CD8-positive, alpha-beta memory T cell (primary cell): ENCODE measurements around the gene STK32B. TPM values are rescaled to one million over a fixed set of nuclear protein-coding genes. Genes with fewer than 3 reads are reported as not detected.

Source experiments
- CTCF ChIA-PET: fragments of 350-600 bp; sonication (Branson Sonifier 250); formaldehyde crosslinking; loops from one replicate; lab custom pipeline; 2021; ENCODE audit warnings: antibody characterized with exemption; lab: Charles Lee
- POLR2A ChIA-PET: fragments of 350-600 bp; sonication (Branson Sonifier 250); formaldehyde crosslinking; loops from one replicate; lab custom pipeline; 2021; ENCODE audit warnings: antibody characterized with exemption; lab: Charles Lee
- DNase-seq, 5 donors: peaks; one replicate each; pipeline versions ENCODE4 v3.0.0 to v3.0.0-alpha.2; 2020 to 2022; ENCODE audit warnings: mixed read lengths in 1 of 5
- H3K27ac ChIP-seq: one replicate; pipeline ENCODE4 v1.7.0; 2013; ENCODE audit warnings: low read depth, mild to moderate bottlenecking, low read length, moderate library complexity
- H3K27me3 ChIP-seq: 2 replicates; pipeline ENCODE4 v1.7.0; 2013; ENCODE audit warnings: low read length, mild to moderate bottlenecking; ENCODE audit not compliant: insufficient read depth, poor library complexity, severe bottlenecking
- H3K36me3 ChIP-seq: 2 replicates; pipeline ENCODE4 v1.7.0; 2013; ENCODE audit warnings: mild to moderate bottlenecking, low read length, moderate library complexity; ENCODE audit not compliant: insufficient read depth
- H3K4me1 ChIP-seq: 2 replicates; pipeline ENCODE4 v1.7.0; 2013; ENCODE audit warnings: mild to moderate bottlenecking, low read length, moderate library complexity; ENCODE audit not compliant: insufficient read depth
- H3K4me3 ChIP-seq: 2 replicates; pipeline ENCODE4 v1.7.0; 2013; ENCODE audit warnings: mild to moderate bottlenecking, low read length
- H3K9me3 ChIP-seq: 2 replicates; pipeline ENCODE4 v1.7.0; 2013; ENCODE audit warnings: mild to moderate bottlenecking, low read length
- H3K27ac Mint-ChIP-seq, 8 donors: one replicate each; pipeline ENCODE4 v1.8.0; 2020 to 2021; ENCODE audit warnings: mixed read lengths in 8 of 8, mild to moderate bottlenecking in 6 of 8, inconsistent platforms in 3 of 8, moderate library complexity in 3 of 8
- H3K27me3 Mint-ChIP-seq, 2 donors: one replicate each; pipeline ENCODE4 v1.8.0; 2020 to 2021; ENCODE audit warnings: mixed read lengths in 2 of 2, mild to moderate bottlenecking in 1 of 2, moderate library complexity in 1 of 2
- H3K36me3 Mint-ChIP-seq, 3 donors: one replicate each; pipeline ENCODE4 v1.8.0; 2020 to 2021; ENCODE audit warnings: mixed read lengths in 3 of 3, inconsistent platforms in 1 of 3, mild to moderate bottlenecking in 1 of 3
- H3K4me1 Mint-ChIP-seq, 3 donors: one replicate each; pipeline ENCODE4 v1.8.0; 2020 to 2021; ENCODE audit warnings: mixed read lengths in 3 of 3, inconsistent platforms in 1 of 3, mild to moderate bottlenecking in 1 of 3
- H3K4me3 Mint-ChIP-seq, 7 donors: one replicate each; pipeline ENCODE4 v1.8.0; 2020 to 2021; ENCODE audit warnings: mixed read lengths in 7 of 7, mild to moderate bottlenecking in 6 of 7, moderate library complexity in 4 of 7, inconsistent platforms in 2 of 7
- H3K9me3 Mint-ChIP-seq, 5 donors: one replicate each; pipeline ENCODE4 v1.8.0; 2020 to 2022; ENCODE audit warnings: mixed read lengths in 5 of 5, mild to moderate bottlenecking in 3 of 5, moderate library complexity in 2 of 5, inconsistent platforms in 1 of 5
- polyA plus RNA-seq: library from polyadenylated mRNA; unstranded; fragments of 300-500 nt; fragmentation: Illumina TruSeq; gene quantifications from one replicate; pipeline ENCODE4 v1.2.3, GENCODE V29; 2021
- total RNA-seq, 2 experiments: library from RNA; stranded (reverse); gene quantifications; one replicate each; pipeline ENCODE4 v1.2.3, GENCODE V29; 2021

STK32B gene
- total and polyA plus RNA-seq, 3 experiments from 2014 or later, result not detected

- Mint-ChIP-seq H3K9me3 (peaks cover 0 to 4% (median 0%) of the 10 kb centered on the region in 5 donors), H3K27ac (no peak overlapping the region), H3K4me1 (no peaks in the 10 kb centered on the region), H3K4me3 (no peak overlapping the region), H3K36me3 (no peaks in the 10 kb centered on the region), H3K27me3 (peaks cover 0 to 3% of the 10 kb centered on the region in 2 donors)
- POLR2A ChIA-PET, result no interaction called here
- DNase-seq, result no peak
- no peak overlapping the region for H3K27ac ChIP-seq
- no peaks in the 10 kb centered on the region for H3K27me3 ChIP-seq
- no peaks in the 10 kb centered on the region for H3K36me3 ChIP-seq
- H3K4me1 ChIP-seq, result no peaks in the 10 kb centered on the region
- CTCF ChIA-PET, result no interaction called here
- H3K4me3 ChIP-seq, result no peak overlapping the region
- H3K9me3 ChIP-seq, result no peaks in the 10 kb centered on the region
These were observed 414.7 kb downstream of the STK32B start for GRCh38 chr4:5465956-5466355.

- Mint-ChIP-seq H3K36me3 (no peaks in the 10 kb centered on the region), H3K27me3 (peaks cover 0 to 3% of the 10 kb centered on the region in 2 donors), H3K27ac (no peak overlapping the region), H3K4me3 (no peak overlapping the region), H3K9me3 (peaks cover 0 to 4% (median 0%) of the 10 kb centered on the region in 5 donors), H3K4me1 (no peaks in the 10 kb centered on the region)
- H3K4me1 ChIP-seq, result no peaks in the 10 kb centered on the region
- ChIA-PET CTCF (no interaction called here), POLR2A (no interaction called here)
- H3K36me3 ChIP-seq, result no peaks in the 10 kb centered on the region
- no peak overlapping the region for H3K27ac ChIP-seq
- DNase-seq, result no peak
- H3K4me3 ChIP-seq, result no peak overlapping the region
- H3K9me3 ChIP-seq, result no peaks in the 10 kb centered on the region
- H3K27me3 ChIP-seq, result no peaks in the 10 kb centered on the region
These were observed 415.8 kb downstream of the STK32B start for GRCh38 chr4:5467111-5467510.

GRCh38 chr4:5469151-5469775, 418.0 kb downstream of the STK32B start:
- Mint-ChIP-seq H3K9me3 (peaks cover 0 to 4% (median 0%) of the 10 kb centered on the region in 5 donors), H3K4me1 (no peaks in the 10 kb centered on the region), H3K36me3 (no peaks in the 10 kb centered on the region), H3K27ac (no peak overlapping the region), H3K4me3 (no peak overlapping the region), H3K27me3 (peaks cover 0 to 2% of the 10 kb centered on the region in 2 donors)
- Histone ChIP-seq H3K36me3 (no peaks in the 10 kb centered on the region), H3K4me1 (no peaks in the 10 kb centered on the region), H3K27me3 (no peaks in the 10 kb centered on the region), H3K27ac (no peak overlapping the region), H3K4me3 (no peak overlapping the region), H3K9me3 (no peaks in the 10 kb centered on the region)
- DNase-seq, result no peak
- ChIA-PET CTCF (no interaction called here), POLR2A (no interaction called here)

- no peak overlapping the region for H3K4me3 Mint-ChIP-seq
- Histone ChIP-seq H3K9me3 (no peaks in the 10 kb centered on the region), H3K4me1 (no peaks in the 10 kb centered on the region), H3K4me3 (no peak overlapping the region), H3K27me3 (no peaks in the 10 kb centered on the region), H3K27ac (no peak overlapping the region), H3K36me3 (no peaks in the 10 kb centered on the region)
- POLR2A ChIA-PET, result no interaction called here
- H3K27ac Mint-ChIP-seq, result no peak overlapping the region
- H3K36me3 Mint-ChIP-seq, result no peaks in the 10 kb centered on the region
- peaks cover 0 to 2% of the 10 kb centered on the region in 2 donors for H3K27me3 Mint-ChIP-seq
- H3K9me3 Mint-ChIP-seq, result peaks cover 0 to 4% (median 0%) of the 10 kb centered on the region in 5 donors
- no peak for DNase-seq
- H3K4me1 Mint-ChIP-seq, result no peaks in the 10 kb centered on the region
- CTCF ChIA-PET, result no interaction called here
These were observed 418.6 kb downstream of the STK32B start for GRCh38 chr4:5469861-5470260.

GRCh38 chr4:5470318-5471198, 419.3 kb downstream of the STK32B start:
- Histone ChIP-seq H3K27me3 (no peaks in the 10 kb centered on the region), H3K36me3 (no peaks in the 10 kb centered on the region), H3K9me3 (no peaks in the 10 kb centered on the region), H3K4me1 (no peaks in the 10 kb centered on the region), H3K27ac (no peak overlapping the region), H3K4me3 (no peak overlapping the region)
- ChIA-PET CTCF (no interaction called here), POLR2A (no interaction called here)
- peaks cover 0 to 4% (median 0%) of the 10 kb centered on the region in 5 donors for H3K9me3 Mint-ChIP-seq
- no peak for DNase-seq
- H3K27ac Mint-ChIP-seq, result no peak overlapping the region
- H3K36me3 Mint-ChIP-seq, result no peaks in the 10 kb centered on the region
- peaks cover 0 to 2% of the 10 kb centered on the region in 2 donors for H3K27me3 Mint-ChIP-seq
- no peaks in the 10 kb centered on the region for H3K4me1 Mint-ChIP-seq
- H3K4me3 Mint-ChIP-seq, result no peak overlapping the region

GRCh38 chr4:5471206-5471605, 419.9 kb downstream of the STK32B start:
- peaks cover 0 to 4% (median 0%) of the 10 kb centered on the region in 5 donors for H3K9me3 Mint-ChIP-seq
- no peak overlapping the region for H3K4me3 Mint-ChIP-seq
- no peak for DNase-seq
- Histone ChIP-seq H3K27me3 (no peaks in the 10 kb centered on the region), H3K4me1 (no peaks in the 10 kb centered on the region), H3K27ac (no peak overlapping the region), H3K4me3 (no peak overlapping the region), H3K9me3 (no peaks in the 10 kb centered on the region), H3K36me3 (no peaks in the 10 kb centered on the region)
- ChIA-PET POLR2A (no interaction called here), CTCF (no interaction called here)
- no peaks in the 10 kb centered on the region for H3K36me3 Mint-ChIP-seq
- no peaks in the 10 kb centered on the region for H3K4me1 Mint-ChIP-seq
- peaks cover 0 to 2% of the 10 kb centered on the region in 2 donors for H3K27me3 Mint-ChIP-seq
- H3K27ac Mint-ChIP-seq, result no peak overlapping the region

GRCh38 chr4:5471691-5472090, 420.4 kb downstream of the STK32B start:
- DNase-seq, result no peak
- ChIA-PET POLR2A (no interaction called here), CTCF (no interaction called here)

GRCh38 chr4:5472160-5472591, 420.9 kb downstream of the STK32B start:
- H3K36me3 ChIP-seq, result no peaks in the 10 kb centered on the region
- H3K27ac Mint-ChIP-seq, result no peak overlapping the region
- H3K4me3 Mint-ChIP-seq, result no peak overlapping the region
- H3K4me1 ChIP-seq, result no peaks in the 10 kb centered on the region
- ChIA-PET POLR2A (no interaction called here), CTCF (no interaction called here)
- peaks cover 0 to 4% (median 0%) of the 10 kb centered on the region in 5 donors for H3K9me3 Mint-ChIP-seq
- no peaks in the 10 kb centered on the region for H3K36me3 Mint-ChIP-seq
- no peaks in the 10 kb centered on the region for H3K27me3 Mint-ChIP-seq
- no peak for DNase-seq
- H3K9me3 ChIP-seq, result no peaks in the 10 kb centered on the region
- H3K27ac ChIP-seq, result no peak overlapping the region
- H3K4me3 ChIP-seq, result no peak overlapping the region
- H3K4me1 Mint-ChIP-seq, result no peaks in the 10 kb centered on the region
- no peaks in the 10 kb centered on the region for H3K27me3 ChIP-seq

More at GRCh38 chr4:5471691-5472090, 420.4 kb downstream of the STK32B start:
- Histone ChIP-seq H3K4me3 (no peak overlapping the region), H3K27ac (no peak overlapping the region), H3K36me3 (no peaks in the 10 kb centered on the region), H3K9me3 (no peaks in the 10 kb centered on the region), H3K27me3 (no peaks in the 10 kb centered on the region), H3K4me1 (no peaks in the 10 kb centered on the region)
- peaks cover 0 to 4% (median 0%) of the 10 kb centered on the region in 5 donors for H3K9me3 Mint-ChIP-seq
- H3K4me1 Mint-ChIP-seq, result no peaks in the 10 kb centered on the region
- no peaks in the 10 kb centered on the region for H3K36me3 Mint-ChIP-seq
- no peak overlapping the region for H3K27ac Mint-ChIP-seq
- H3K27me3 Mint-ChIP-seq, result peaks cover 0 to under 1% of the 10 kb centered on the region in 2 donors
- no peak overlapping the region for H3K4me3 Mint-ChIP-seq
